GM12891 (cell line): ENCODE measurements around the gene NCEH1.

Experiments
- POLR2A ChIP-seq: IDR thresholded peaks from 2 replicates; pipeline ENCODE4 v1.6.1; 2011; ENCODE audit warnings: low read depth, low read length, control low read depth
- POLR2AphosphoS5 ChIP-seq: IDR thresholded peaks from 2 replicates; pipeline ENCODE4 v1.6.1; 2011; ENCODE audit warnings: low read depth, low read length, control low read depth
- SPI1 ChIP-seq: IDR thresholded peaks from 2 replicates; pipeline ENCODE4 v1.6.1; 2011; ENCODE audit warnings: low read depth, low read length, control low read depth
- TAF1 ChIP-seq: IDR thresholded peaks from 2 replicates; pipeline ENCODE4 v1.6.1; 2011; ENCODE audit warnings: low read depth, low read length, control low read depth

GRCh38 chr3:172666873-172667694 is 43.8 kb downstream of the NCEH1 start:
- TF ChIP-seq POLR2AphosphoS5, result no peak
- no peak for TF ChIP-seq POLR2A
- TF ChIP-seq TAF1, result no peak
- TF ChIP-seq SPI1, result no peak
